GM23248 (cell line): ENCODE results near the gene LRRN4CL. TPM values are rescaled to one million over a fixed set of nuclear protein-coding genes. Genes with fewer than 3 reads are reported as not detected.

Experiments
- DNase-seq: peaks from one replicate; pipeline ENCODE4 v3.0.0-alpha.2; 2015
- H2AFZ ChIP-seq: fragments of 200-600 bp; sonication (generic); 2 replicates; pipeline ENCODE4 v1.6.1; 2016; ENCODE audit warnings: antibody characterized with exemption
- H3F3A ChIP-seq: fragments of 200-600 bp; sonication (generic); 2 replicates; pipeline ENCODE4 v1.6.1; 2016; ENCODE audit warnings: mild to moderate bottlenecking, antibody characterized with exemption, mixed run types; ENCODE audit not compliant: insufficient read depth
- H3K27ac ChIP-seq: fragments of 200-600 bp; sonication (generic); 2 replicates; pipeline ENCODE4 v1.5.1; 2016; ENCODE audit warnings: mild to moderate bottlenecking
- H3K27me3 ChIP-seq: fragments of 200-600 bp; sonication (generic); replicated peaks from 2 replicates; pipeline ENCODE4 v1.6.1; 2016; ENCODE audit warnings: mild to moderate bottlenecking; ENCODE audit not compliant: insufficient read depth
- H3K36me3 ChIP-seq: fragments of 200-600 bp; sonication (generic); 2 replicates; pipeline ENCODE4 v1.6.1; 2016; ENCODE audit warnings: low read depth, mild to moderate bottlenecking
- H3K4me1 ChIP-seq: fragments of 200-600 bp; sonication (generic); 2 replicates; pipeline ENCODE4 v1.6.1; 2016; ENCODE audit warnings: mild to moderate bottlenecking; ENCODE audit not compliant: insufficient read depth
- H3K4me2 ChIP-seq: fragments of 200-600 bp; sonication (generic); one replicate; pipeline ENCODE4 v1.6.1; 2016; ENCODE audit warnings: mild to moderate bottlenecking; ENCODE audit not compliant: unreplicated experiment
- H3K4me3 ChIP-seq: fragments of 200-600 bp; sonication (generic); 2 replicates; pipeline ENCODE4 v1.5.1; 2016; ENCODE audit warnings: mild to moderate bottlenecking
- H3K79me2 ChIP-seq: fragments of 200-600 bp; sonication (generic); 2 replicates; pipeline ENCODE4 v1.6.1; 2016; ENCODE audit warnings: mild to moderate bottlenecking; ENCODE audit not compliant: insufficient read depth
- H3K9ac ChIP-seq: fragments of 200-600 bp; sonication (generic); 2 replicates; pipeline ENCODE4 v1.6.1; 2016; ENCODE audit warnings: mild to moderate bottlenecking
- H3K9me2 ChIP-seq: fragments of 200-600 bp; sonication (generic); 2 replicates; pipeline ENCODE4 v1.6.1; 2016; ENCODE audit warnings: mixed run types, mild to moderate bottlenecking, moderate library complexity; ENCODE audit not compliant: insufficient read depth
- H3K9me3 ChIP-seq: fragments of 200-600 bp; sonication (generic); one replicate; pipeline ENCODE4 v1.6.1; 2017; ENCODE audit warnings: low read depth
- H4K20me1 ChIP-seq: fragments of 200-600 bp; sonication (generic); 2 replicates; pipeline ENCODE4 v1.6.0; 2016; ENCODE audit not compliant: insufficient read depth
- EZH2 ChIP-seq: fragments of 200-600 bp; sonication (generic); IDR thresholded peaks from 2 replicates; pipeline ENCODE4 v1.6.1; 2018; ENCODE audit warnings: antibody characterized with exemption, mild to moderate bottlenecking; ENCODE audit not compliant: insufficient read depth, poor library complexity, severe bottlenecking
- EZH2phosphoT487 ChIP-seq: fragments of 200-600 bp; sonication (generic); IDR thresholded peaks from 2 replicates; pipeline ENCODE4 v1.6.1; 2018; ENCODE audit warnings: antibody characterized with exemption, moderate library complexity, mild to moderate bottlenecking, low read depth; ENCODE audit not compliant: insufficient read depth
- WGBS, 2 experiments: methylation state at CpG; one replicate each; pipeline ENCODE4 v1.1.6; 2015 to 2017; ENCODE audit warnings: low lambda C conversion rate in 2 of 2, low coverage in 1 of 2; ENCODE audit errors: missing lambda C conversion rate in 2 of 2; 5-methylcytosine and 5-hydroxymethylcytosine counted together
- in situ Hi-C: fragments of 300-500 bp; cut with MboI; formaldehyde crosslinking; loops from 2 replicates; pipeline ENCODE4 v1.15.0; 2020
- polyA plus RNA-seq: library from polyadenylated mRNA; unstranded; fragments of >200 nt; fragmentation: Nextera tagmentation; extraction: Ambion mirVana; gene quantifications from 2 replicates; pipeline ENCODE4 v1.2.1, GENCODE V29; 2016
- total RNA-seq: library from RNA; depleted of rRNA; stranded (reverse); fragments of >200 nt; shearing (Covaris generic); gene quantifications from 2 replicates; pipeline ENCODE4 v1.2.3, GENCODE V29; 2014

LRRN4CL gene
- total and polyA plus RNA-seq, 2 experiments from 2014 or later, result 2.3 to 6.9 TPM

- in situ Hi-C loops, result no loop called here
- Histone ChIP-seq H3K4me2 (no peak overlapping the region), H3F3A (peaks cover 51% of the 10 kb centered on the region), H2AFZ (no peak overlapping the region), H3K4me1 (peaks cover 19% of the 10 kb centered on the region; the same call in 1 of the 2 replicates), H3K27me3 (no peaks in the 10 kb centered on the region), H3K9ac (peak overlapping the region; percentile 5; the same call in 1 of the 2 replicates), H3K27ac (peak overlapping the region; percentile 42), H3K9me3 (no peaks in the 10 kb centered on the region), H4K20me1 (0 out of 2 replicates have a peak, but pooled peaks cover 3% of the 10 kb centered on the region), H3K4me3 (no peak overlapping the region), H3K9me2 (no peaks in the 10 kb centered on the region), H3K36me3 (peaks cover 84% of the 10 kb centered on the region), H3K79me2 (peaks cover 98% of the 10 kb centered on the region)
- TF ChIP-seq EZH2phosphoT487, result no peak
- TF ChIP-seq EZH2, result no peak
- DNase-seq, result peak; percentile 33
- WGBS, 2 experiments, result 69 to 73% methylated on average over 2 of the region's 2 CpGs
Observed at GRCh38 chr11:62719302-62719978, 30.1 kb upstream of the LRRN4CL start.

DNA sequence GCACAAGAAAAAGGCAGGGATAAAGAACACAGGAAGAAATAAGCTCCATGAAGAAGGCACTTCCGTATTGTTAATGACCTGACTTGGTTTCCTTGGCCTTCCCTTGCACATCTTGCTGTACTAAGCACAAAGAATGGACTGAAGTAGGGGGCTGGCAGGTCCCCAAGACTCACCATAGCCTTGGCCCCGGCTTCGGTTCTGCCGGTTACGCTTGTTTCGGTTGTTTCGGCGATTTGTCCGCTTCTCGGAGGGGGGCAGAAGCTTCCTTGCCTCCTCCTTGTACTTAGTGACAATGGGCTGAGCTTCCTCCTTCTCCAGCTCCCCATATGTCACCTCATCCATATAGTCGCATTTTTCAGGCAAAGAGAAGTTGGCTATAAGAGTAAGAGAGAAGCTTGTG, 27.5 kb upstream of the LRRN4CL start:
- Histone ChIP-seq H3K9ac (no peak overlapping the region), H3K4me3 (no peak overlapping the region), H3K79me2 (peaks cover 88% of the 10 kb centered on the region), H3K4me1 (0 out of 2 replicates have a peak, but pooled peaks cover 8% of the 10 kb centered on the region), H3K27ac (no peak overlapping the region; the same call in 1 of the 2 replicates), H3K4me2 (no peak overlapping the region), H3K9me2 (no peaks in the 10 kb centered on the region), H3K9me3 (no peaks in the 10 kb centered on the region), H3K27me3 (no peaks in the 10 kb centered on the region), H4K20me1 (no peaks in the 10 kb centered on the region), H3K36me3 (peaks cover 78% of the 10 kb centered on the region), H3F3A (peaks cover 61% of the 10 kb centered on the region), H2AFZ (no peak overlapping the region)
- 84 to 85% methylated on average over 11 of the region's 11 CpGs for WGBS, 2 experiments
- in situ Hi-C loops, result no loop called here
- TF ChIP-seq EZH2, result no peak
- no peak for TF ChIP-seq EZH2phosphoT487
- no peak for DNase-seq

DNA sequence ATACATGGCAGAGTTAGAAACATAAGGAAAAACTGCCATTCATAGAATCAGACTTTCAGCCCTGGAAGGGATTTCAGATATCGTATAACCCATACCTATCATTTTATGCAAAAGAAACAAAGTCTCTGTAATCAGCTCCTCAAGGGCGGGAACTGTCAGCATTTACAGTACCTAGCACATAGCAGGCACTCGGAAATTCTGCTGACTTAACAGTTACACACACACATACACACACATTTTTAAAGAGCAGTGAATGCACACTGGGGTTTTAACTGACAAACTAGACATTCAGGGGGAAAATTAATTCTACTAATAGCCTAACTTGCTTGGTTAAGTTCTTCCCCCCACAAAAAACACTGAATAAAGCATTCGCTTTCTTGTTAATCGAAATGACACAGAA, 26.9 kb upstream of the LRRN4CL start:
- Histone ChIP-seq H2AFZ (no peak overlapping the region), H3K79me2 (peaks cover 82% of the 10 kb centered on the region), H3K27ac (no peak overlapping the region; the same call in 1 of the 2 replicates), H3K9ac (no peak overlapping the region), H3K27me3 (no peaks in the 10 kb centered on the region), H3K4me3 (no peak overlapping the region), H4K20me1 (no peaks in the 10 kb centered on the region), H3K36me3 (peaks cover 75% of the 10 kb centered on the region), H3K9me2 (no peaks in the 10 kb centered on the region), H3K4me1 (0 out of 2 replicates have a peak, but pooled peaks cover 8% of the 10 kb centered on the region), H3F3A (peaks cover 67% of the 10 kb centered on the region), H3K9me3 (no peaks in the 10 kb centered on the region), H3K4me2 (no peak overlapping the region)
- no peak for DNase-seq
- TF ChIP-seq EZH2 (no peak), EZH2phosphoT487 (no peak)
- in situ Hi-C loops, result no loop called here
- 72 to 73% methylated on average over 5 of the region's 5 CpGs for WGBS, 2 experiments

DNA sequence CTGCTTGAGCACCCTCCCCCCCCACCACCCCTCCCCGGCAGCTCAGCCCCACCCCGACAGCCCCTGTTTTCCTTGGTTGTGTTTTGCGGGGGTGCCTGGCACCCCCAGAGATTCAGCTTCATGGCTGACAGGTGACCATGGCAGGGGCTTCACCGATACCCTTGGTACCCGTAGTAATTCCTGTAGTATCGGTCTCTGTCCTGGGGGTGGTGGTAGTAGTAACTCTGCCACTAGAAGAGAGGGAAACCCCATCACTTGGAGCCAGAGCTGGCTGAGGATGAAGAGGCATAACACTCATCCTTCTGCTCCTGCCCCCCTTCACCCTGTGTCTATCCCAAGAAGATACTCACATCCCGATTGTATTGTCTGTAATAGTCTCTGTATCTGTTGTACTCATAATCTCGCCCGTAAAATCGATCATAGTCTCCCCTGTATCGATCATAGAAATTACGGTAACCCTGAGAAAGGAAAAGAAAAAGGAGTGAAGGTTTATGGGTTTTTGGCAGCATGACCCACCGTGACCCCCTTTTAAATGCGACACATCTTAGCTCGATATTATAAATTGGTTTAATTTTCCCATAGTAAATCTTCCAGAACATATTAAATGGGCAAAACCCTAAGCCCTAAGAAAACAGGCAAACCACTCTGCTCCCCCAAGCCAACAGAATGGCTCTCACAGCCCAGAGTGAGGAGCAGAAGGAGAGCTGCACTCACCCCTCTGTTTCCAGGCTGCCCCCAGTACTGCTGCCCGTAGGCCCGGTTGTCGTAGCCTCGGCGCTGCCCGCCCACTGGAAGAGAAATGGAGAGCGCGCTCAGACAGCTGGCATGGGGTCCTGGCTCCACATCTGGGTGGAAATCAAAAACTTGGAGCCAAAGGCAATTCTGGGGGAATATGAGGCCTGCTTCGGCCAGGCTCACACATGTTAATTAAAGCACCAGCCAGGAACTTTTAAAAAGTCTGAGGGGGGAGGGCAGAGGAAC, 26.1 kb upstream of the LRRN4CL start:
- Histone ChIP-seq H3K9me2 (no peaks in the 10 kb centered on the region), H3K27ac (no peak overlapping the region; the same call in 1 of the 2 replicates), H3K9me3 (no peaks in the 10 kb centered on the region), H3K79me2 (peaks cover 74% of the 10 kb centered on the region), H3K4me1 (0 out of 2 replicates have a peak, but pooled peaks cover 8% of the 10 kb centered on the region), H3K4me3 (no peak overlapping the region), H3K4me2 (no peak overlapping the region), H3K9ac (no peak overlapping the region), H2AFZ (no peak overlapping the region), H3K27me3 (no peaks in the 10 kb centered on the region), H3F3A (peaks cover 75% of the 10 kb centered on the region), H3K36me3 (peaks cover 76% of the 10 kb centered on the region), H4K20me1 (no peaks in the 10 kb centered on the region)
- 62 to 67% methylated on average over 24 of the region's 24 CpGs for WGBS, 2 experiments
- in situ Hi-C loops, result no loop called here
- TF ChIP-seq EZH2phosphoT487 (no peak), EZH2 (no peak)
- DNase-seq, result no peak
